ENCODE measurements around the gene VTI1A. TPM values are rescaled to one million over a fixed set of nuclear protein-coding genes. Genes with fewer than 3 reads are reported as not detected.

Gene VTI1A
- polyA plus RNA-seq, 1 donor: 26.2 TPM

- DNase-seq: no peak
Measured at GRCh38 chr10:112756235-112756527, 309.2 kb downstream of the VTI1A start.

- no peak for DNase-seq
Measured at GRCh38 chr10:112758961-112759360, 311.9 kb downstream of the VTI1A start.

DNA sequence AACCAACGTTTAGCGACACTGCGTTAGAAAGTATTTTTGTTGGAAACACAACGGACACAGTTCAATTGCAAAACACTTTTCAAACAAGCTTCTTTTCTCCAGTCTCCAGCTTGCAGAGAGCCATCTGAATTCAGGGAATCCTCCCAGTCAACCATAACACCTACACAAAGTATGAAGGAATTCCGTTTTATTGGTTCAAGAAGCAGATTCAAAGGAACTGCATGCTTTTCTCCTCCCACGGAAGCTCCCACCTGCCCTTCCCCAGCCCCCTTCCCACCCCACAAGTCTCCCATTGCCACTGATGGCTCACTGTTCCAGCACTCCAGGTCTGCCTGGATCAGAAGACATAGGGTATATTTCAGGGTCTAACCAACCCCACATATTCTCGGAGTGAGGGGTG lies 312.5 kb downstream of the VTI1A start:
- DNase-seq: no peak

DNA sequence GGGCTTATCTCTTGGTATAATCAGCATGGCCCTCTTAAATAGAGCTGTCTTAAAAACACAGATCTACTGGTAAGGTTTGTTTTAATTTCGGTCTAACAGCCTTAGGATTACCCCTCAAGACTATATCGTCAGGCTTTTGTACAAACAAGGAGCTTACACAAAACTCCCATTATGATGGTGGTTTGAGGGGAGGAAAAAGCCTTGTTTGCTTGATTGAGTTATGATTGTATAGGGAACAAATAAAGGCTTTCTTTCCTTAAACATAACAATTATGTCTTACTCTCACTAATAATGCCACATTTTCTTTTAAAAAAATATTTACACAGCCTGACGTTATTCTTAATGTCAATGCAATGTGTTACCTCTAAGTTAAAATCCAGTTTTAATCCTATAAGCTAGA lies 314.2 kb downstream of the VTI1A start:
- no peak for DNase-seq

DNA sequence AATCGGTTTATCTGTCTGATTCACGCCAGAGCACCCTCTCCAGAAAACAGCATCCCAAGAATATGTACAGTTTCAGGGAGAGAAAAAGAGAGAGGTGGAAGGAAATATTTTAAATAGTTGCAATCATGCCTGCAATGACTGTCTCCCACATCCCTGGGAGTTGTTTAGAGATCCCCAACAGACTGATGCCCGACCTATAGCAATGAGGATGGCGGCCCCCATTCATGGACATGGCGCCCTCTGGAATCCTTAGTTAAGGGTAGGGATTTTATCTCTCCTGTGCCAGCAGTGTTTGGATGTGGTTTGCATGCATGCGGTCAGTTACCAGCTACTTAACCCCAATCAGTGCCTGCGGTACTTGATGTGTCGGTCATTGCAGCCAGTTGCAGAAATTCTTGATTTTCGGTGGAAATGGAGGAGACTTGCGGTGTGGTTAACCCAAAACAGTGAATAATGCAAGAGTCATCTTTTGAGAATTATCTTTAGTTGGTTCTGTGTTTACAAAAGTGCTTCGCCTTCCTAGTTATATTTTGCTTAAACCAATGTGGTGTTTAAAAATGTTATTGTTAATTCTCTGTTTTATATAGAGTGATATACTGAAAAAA lies 317.0 kb downstream of the VTI1A start:
- no peak for DNase-seq

DNA sequence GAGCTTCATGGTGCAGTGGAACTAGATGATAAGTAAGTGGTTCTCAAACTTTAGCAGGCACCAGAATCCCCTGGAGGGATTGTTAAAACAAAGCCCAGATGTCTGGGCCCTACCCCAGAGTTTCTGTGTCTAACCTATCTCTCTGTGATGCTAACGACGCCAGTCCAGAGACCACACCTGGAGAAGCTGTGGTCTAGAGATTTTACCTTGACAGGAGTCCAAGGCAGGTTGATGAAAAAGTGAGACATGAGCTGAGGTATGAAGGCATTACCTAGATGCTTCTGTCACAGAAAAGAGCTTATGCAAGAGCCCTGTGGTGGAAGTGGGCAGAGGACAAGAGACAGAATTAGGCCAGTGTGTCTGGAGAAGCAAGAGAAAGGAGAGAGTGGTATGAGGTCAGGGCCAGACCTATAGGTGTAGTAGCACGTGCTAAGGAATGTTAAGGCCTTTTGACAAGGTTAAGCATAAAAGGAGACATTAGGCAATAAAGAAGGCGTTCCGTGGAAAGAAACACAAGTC lies 318.8 kb downstream of the VTI1A start:
- DNase-seq: no peak

DNA sequence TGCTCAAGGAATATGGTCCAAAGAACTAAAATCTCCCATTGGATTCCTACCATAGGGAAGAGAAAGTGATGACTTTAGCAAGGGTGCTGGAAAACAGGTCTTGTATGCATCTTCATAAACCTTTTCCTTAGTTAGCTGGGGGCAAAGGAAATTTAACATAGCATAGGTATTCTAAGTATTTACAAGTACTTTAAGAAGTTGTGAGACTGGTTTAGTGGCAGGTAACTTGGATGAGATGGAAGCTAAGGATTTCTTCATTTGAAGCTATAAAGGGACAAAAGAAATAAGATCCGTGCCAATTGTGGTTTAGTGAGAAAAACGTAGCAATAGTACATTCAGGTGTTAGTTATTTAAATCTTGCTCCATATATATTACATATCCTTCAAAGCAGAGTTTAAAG lies 319.6 kb downstream of the VTI1A start:
- no peak for DNase-seq

GRCh38 chr10:112767156-112767555 lies 320.1 kb downstream of the VTI1A start:
- no peak for DNase-seq

GRCh38 chr10:112768121-112768520 lies 321.1 kb downstream of the VTI1A start:
- no peak for DNase-seq

DNA sequence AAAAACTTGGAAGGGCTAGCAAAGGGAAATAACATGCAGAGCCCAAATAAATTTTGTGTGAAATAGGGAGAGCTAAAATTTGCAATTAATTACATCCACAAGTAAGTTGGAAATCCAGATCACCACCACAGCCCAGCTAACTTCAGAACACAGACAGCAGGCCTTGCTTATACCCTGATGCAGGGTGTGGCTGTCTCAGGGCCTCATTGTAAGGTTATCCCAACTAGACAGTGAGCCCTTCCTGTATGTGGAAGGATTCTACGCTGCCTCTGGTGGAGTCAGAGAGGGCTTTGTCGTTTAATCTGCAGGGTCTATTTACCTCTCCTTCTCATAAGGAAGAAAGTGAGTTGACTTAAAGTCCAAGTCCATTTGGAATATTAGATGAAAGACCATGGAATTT lies 322.1 kb downstream of the VTI1A start:
- DNase-seq: no peak

DNA sequence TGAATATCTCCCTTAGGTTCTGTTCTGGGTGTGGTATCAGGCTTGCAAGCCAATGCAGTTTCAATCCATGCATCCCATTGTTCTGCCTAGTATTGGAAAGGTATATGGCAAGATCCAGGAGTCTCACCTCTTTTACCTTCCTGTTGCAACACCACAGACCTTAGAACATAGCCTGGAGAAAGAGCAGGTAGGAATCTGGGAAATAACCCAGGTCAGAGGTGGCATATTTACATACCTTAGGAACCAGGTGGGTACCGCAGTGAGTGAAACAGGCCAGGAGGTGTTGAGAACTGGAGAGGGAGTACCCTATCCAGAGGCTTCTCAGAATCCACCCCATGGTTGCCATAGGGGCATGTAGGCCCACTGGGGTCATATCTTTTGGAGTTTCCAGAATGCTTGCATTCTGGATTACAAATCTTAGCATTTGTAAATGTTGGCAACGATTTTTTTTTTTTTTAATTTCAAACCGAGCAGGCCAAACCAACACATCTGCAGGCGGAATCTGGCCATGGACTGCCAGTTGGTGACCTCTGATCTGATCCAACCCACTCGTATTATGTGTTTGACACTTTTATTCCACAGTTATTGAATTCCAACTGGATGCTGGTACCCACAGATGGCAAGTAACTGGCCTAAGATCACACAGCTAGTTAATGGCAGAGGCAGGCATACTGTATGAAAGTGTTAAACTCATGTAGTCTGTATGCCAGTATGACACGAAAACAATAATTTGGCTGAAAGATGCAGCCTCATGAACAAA lies 322.8 kb downstream of the VTI1A start:
- no peak for DNase-seq

- DNase-seq: no peak
Measured at GRCh38 chr10:112771733-112772132, 324.7 kb downstream of the VTI1A start.

- DNase-seq: no peak
Measured at GRCh38 chr10:112773783-112774182, 326.8 kb downstream of the VTI1A start.

GRCh38 chr10:112774210-112774609 lies 327.2 kb downstream of the VTI1A start:
- DNase-seq: no peak

DNA sequence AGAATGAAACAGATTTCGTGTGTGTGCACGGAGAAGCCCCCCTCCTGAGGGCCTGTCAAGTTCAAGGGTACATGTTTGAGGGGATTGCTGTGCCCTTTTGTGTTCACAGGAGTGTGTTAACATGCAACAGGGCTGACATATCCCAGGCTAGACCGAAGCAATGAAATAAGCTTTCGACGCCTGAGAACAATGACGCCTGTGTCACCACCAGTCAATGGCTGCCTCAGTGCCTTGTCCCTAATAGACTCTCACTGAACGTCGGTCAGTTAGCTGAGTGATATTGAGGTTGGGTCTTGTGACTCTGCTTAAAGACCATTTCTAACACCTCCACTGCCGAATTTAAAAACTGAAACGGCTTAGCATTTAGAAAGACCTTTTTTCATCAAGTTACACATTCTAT lies 327.8 kb downstream of the VTI1A start:
- no peak for DNase-seq

DNA sequence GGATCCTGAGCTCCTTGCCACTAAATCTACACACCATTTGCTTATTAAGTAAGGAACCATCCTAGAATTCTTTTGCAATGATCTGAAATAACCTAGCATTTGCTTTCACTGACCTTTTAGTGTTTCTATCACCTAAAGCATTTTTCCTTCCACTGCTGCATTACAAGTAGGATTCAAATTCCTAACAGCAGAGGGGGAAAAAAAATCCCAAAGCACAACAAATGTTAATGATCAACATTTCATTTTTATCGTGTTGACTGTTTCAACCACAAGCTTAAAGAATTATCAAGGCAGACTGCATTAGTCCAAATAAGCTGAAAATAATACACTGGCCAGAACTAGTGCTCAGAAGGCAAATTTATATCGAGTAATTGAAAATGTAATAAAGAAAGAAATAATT lies 328.4 kb downstream of the VTI1A start:
- no peak for DNase-seq

DNA sequence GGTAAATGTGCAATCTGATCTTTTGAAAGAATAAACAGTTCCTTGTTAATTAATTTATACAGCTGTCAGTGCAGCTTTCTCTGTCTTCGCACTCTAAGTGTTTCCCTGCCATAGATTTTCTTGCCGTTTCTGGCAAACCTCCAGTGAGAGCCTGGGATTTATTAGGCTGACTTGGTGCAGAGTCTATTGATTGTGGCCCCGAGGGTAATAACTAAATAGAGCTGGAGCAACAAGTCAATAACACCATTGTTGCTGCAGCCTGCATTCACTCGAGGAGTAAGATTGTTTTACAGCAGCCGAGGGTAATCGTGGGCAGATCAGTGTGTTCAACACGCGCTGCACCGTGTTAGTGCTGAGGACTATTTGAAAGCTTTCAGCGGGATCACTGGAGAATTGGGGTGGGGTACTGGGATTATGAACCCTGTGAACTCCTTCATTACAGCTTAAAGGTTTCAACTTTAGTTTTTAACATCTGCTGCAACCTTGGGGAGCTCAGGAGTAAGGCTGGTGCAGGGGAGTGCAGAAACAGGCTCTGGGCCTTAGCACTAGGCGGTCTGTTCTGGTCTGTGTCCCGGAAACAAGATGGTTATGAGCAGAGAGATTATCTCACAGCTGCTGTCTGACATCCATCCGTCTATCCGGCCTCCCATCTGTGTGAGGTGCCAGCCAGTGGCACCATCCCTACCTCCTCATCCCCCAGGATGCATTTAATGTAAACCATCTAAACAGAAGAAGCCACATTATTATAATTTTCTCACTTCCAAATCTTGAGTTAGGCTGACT lies 329.1 kb downstream of the VTI1A start:
- DNase-seq: no peak

DNA sequence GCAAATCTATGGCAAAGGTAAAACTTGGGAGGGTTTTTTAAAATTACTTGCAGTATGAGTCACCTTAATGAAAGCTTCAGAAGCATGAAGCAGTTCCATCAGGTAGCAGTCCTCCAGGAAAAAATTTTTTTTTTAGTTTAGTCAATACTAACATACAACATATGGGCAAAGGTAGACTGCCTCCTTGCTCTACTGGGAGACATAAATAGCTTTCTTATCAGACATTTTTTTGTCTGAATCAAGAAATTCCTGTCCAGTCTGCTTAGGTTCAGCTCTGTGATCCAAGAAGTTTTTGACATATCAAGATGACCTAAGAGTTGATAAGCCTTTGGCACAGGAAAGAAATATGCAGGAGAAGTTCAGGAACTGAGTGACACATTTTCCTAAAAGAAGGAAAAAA lies 331.6 kb downstream of the VTI1A start:
- DNase-seq: no peak

- DNase-seq: no peak
Measured at GRCh38 chr10:112779025-112779770, 332.2 kb downstream of the VTI1A start.

GRCh38 chr10:112782200-112782907 lies 335.3 kb downstream of the VTI1A start:
- DNase-seq: no peak

DNA sequence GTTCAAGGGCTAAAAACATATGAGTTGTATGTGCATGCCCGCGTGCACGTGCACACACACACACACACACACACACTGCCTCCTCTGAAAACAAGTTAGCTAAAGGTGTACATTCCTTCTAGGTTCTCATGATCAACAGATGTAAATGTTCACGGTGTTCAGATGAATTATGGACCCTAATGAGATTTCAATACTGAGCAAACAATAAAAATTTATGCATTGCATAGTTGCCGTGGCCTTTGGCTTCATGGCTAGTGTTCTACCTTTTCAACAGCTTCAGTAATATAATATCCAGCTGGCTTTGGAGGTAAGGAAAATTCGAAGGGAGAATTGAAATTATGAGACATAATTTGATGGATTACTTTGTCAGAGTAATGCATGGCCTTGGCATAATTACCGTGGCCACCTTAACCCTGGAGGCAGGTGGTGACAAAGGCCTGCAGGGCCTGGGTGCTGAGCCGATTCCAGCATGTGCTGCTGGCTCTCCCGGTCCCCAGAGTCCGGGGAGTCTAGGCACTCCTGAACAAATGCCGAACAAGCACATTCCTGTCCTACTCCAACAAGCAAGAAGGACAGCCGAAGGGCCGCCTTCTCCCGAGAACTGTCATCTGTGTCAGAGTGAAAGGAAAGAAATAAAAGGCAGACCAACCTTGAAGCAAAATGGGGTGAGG lies 336.5 kb downstream of the VTI1A start:
- no peak for DNase-seq
